ENCODE data around the gene JAM3.
"Not testable (repeated sequence)": the region's sequence is repeated elsewhere in the genome, so short reads cannot be mapped to it uniquely, and the experiment has no call there.

JAM3 gene

GRCh38 chr11:134150195-134150903 is 81.5 kb downstream of the JAM3 start:
- DNase-seq = no peak

- no peak for DNase-seq
Measured at GRCh38 chr11:134151083-134151747, 82.3 kb downstream of the JAM3 start.

- no peak for DNase-seq
Measured at GRCh38 chr11:134152696-134153095, 83.8 kb downstream of the JAM3 start.

GRCh38 chr11:134153147-134153905 is 84.5 kb downstream of the JAM3 start:
- DNase-seq = no peak

GRCh38 chr11:134154441-134154840 is 85.6 kb downstream of the JAM3 start:
- DNase-seq = no peak

- DNase-seq = no peak
Measured at GRCh38 chr11:134155456-134155855, 86.6 kb downstream of the JAM3 start.

- no peak for DNase-seq
Measured at GRCh38 chr11:134155946-134156865, 87.3 kb downstream of the JAM3 start.

- no peak for DNase-seq
Measured at GRCh38 chr11:134157451-134157850, 88.6 kb downstream of the JAM3 start.

- no peak for DNase-seq
Measured at GRCh38 chr11:134158023-134158422, 89.2 kb downstream of the JAM3 start.

- DNase-seq = no peak
Measured at GRCh38 chr11:134159652-134160051, 90.8 kb downstream of the JAM3 start.

- no peak for DNase-seq
Measured at GRCh38 chr11:134164490-134165370, 95.9 kb downstream of the JAM3 start.

- DNase-seq = no peak
Measured at GRCh38 chr11:134170177-134170918, 101.5 kb downstream of the JAM3 start.

- DNase-seq = no peak
Measured at GRCh38 chr11:134170919-134171281, 102.0 kb downstream of the JAM3 start.

- no peak for DNase-seq
Measured at GRCh38 chr11:134171951-134172350, 103.1 kb downstream of the JAM3 start.

- no peak for DNase-seq
Measured at GRCh38 chr11:134173296-134173695, 104.4 kb downstream of the JAM3 start.

- DNase-seq = no peak
Measured at GRCh38 chr11:134176284-134176683, 107.4 kb downstream of the JAM3 start.

GRCh38 chr11:134178032-134178674 is 109.3 kb downstream of the JAM3 start:
- DNase-seq = no peak

GRCh38 chr11:134181707-134182106 is 112.8 kb downstream of the JAM3 start:
- DNase-seq = no peak

- DNase-seq = not testable (repeated sequence)
Measured at GRCh38 chr11:134188092-134188491, 119.2 kb downstream of the JAM3 start.

- no peak for DNase-seq
Measured at GRCh38 chr11:134196756-134197155, 127.9 kb downstream of the JAM3 start.

- DNase-seq = no peak
Measured at GRCh38 chr11:134199531-134199930, 130.7 kb downstream of the JAM3 start.

All from Kasumi-1 (cell line).